ENCODE measurements around the gene F2. TPM values are rescaled to one million over a fixed set of nuclear protein-coding genes. Genes with fewer than 3 reads are reported as not detected.

The F2 gene
- total and polyA plus RNA-seq, 2 experiments from 2014 or later = not detected

DNA sequence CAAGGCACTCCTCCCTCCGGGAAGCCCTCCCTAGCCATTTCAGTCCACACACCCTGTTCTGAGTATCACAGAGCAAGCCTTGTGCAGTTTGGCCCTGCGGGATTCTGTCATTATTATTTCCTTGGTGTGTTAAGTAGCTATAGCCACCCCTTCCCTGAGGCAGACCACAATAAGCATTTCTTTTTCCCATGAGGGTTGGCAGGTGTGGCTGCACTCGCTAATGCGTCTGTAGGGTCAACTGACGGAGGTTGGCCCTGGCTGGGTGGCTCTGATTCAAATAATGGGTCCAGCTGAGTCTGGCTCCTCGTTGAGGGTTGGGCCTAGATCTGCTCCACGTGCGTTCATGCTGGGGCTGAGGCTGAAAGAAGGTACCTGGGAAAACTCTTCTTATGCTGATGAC lies 5.1 kb downstream of the F2 start:
- Histone ChIP-seq H3K27me3 (replicated peaks; ENCODE audit: insufficient read depth) (no peaks in the 10 kb centered on the region), H3K9me3 (ENCODE audit: low read depth) (no peaks in the 10 kb centered on the region), H2AFZ (no peak overlapping the region), H3K79me2 (ENCODE audit: insufficient read depth) (no peaks in the 10 kb centered on the region), H3K4me3 (no peak overlapping the region), H3K36me3 (ENCODE audit: low read depth) (no peaks in the 10 kb centered on the region), H3K9me2 (ENCODE audit: insufficient read depth) (no peaks in the 10 kb centered on the region), H3F3A (ENCODE audit: insufficient read depth) (no peaks in the 10 kb centered on the region), H3K4me2 (ENCODE audit: unreplicated experiment) (no peak overlapping the region), H4K20me1 (ENCODE audit: insufficient read depth) (no peaks in the 10 kb centered on the region), H3K9ac (no peak overlapping the region), H3K4me1 (ENCODE audit: insufficient read depth) (no peaks in the 10 kb centered on the region), H3K27ac (no peak overlapping the region)
- no peak for DNase-seq
- in situ Hi-C loops (cut with MboI) = no loop called here
- 54 to 55% methylated on average over 8 of the region's 8 CpGs for WGBS, 2 experiments (ENCODE audit: low coverage in 1 of 2, low lambda C conversion rate in 2 of 2, missing lambda C conversion rate in 2 of 2)
- no peak for TF ChIP-seq EZH2 (IDR thresholded peaks at IDR 0.05; ENCODE audit: insufficient read depth, poor library complexity, severe bottlenecking)
- no peak for TF ChIP-seq EZH2phosphoT487 (IDR thresholded peaks at IDR 0.05; ENCODE audit: insufficient read depth, low read depth)

DNA sequence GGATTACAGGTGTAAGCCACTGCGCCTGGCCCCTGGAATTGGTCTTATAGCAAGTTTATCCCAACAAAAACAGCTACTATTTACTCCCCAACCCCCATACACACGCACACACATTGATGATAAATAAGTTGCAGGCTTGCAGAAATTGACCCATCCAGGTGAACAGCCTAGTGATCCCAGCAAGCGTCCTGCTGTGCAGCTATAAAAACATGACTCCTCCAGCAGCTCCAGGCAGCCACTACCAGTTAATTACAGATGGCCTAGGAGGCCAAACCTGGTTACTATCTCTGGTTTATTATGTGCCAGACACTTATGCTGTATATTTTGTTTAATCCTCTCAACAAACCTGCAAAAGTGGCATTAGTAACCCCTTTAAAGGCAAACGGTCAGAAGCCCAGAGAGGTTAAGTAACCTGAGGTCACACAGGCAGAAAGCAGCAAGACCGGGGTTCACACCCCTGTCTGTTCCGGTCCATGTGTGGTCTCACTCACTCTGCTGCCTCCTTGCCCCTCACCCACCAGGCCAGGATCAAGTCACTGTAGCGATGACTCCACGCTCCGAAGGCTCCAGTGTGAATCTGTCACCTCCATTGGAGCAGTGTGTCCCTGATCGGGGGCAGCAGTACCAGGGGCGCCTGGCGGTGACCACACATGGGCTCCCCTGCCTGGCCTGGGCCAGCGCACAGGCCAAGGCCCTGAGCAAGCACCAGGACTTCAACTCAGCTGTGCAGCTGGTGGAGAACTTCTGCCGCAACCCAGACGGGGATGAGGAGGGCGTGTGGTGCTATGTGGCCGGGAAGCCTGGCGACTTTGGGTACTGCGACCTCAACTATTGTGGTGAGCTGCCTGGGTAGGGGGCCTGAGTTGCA lies 6.6 kb downstream of the F2 start:
- Histone ChIP-seq H2AFZ (no peak overlapping the region), H3K9me3 (ENCODE audit: low read depth) (no peaks in the 10 kb centered on the region), H3K4me2 (ENCODE audit: unreplicated experiment) (no peak overlapping the region), H3F3A (ENCODE audit: insufficient read depth) (no peaks in the 10 kb centered on the region), H3K79me2 (ENCODE audit: insufficient read depth) (no peaks in the 10 kb centered on the region), H3K27me3 (replicated peaks; ENCODE audit: insufficient read depth) (no peaks in the 10 kb centered on the region), H3K9me2 (ENCODE audit: insufficient read depth) (no peaks in the 10 kb centered on the region), H4K20me1 (ENCODE audit: insufficient read depth) (no peaks in the 10 kb centered on the region), H3K4me3 (no peak overlapping the region), H3K9ac (no peak overlapping the region), H3K27ac (no peak overlapping the region), H3K36me3 (ENCODE audit: low read depth) (no peaks in the 10 kb centered on the region), H3K4me1 (ENCODE audit: insufficient read depth) (no peaks in the 10 kb centered on the region)
- 89 to 91% methylated on average over 19 of the region's 19 CpGs for WGBS, 2 experiments (ENCODE audit: low coverage in 1 of 2, low lambda C conversion rate in 2 of 2, missing lambda C conversion rate in 2 of 2)
- DNase-seq = no peak
- in situ Hi-C loops (cut with MboI) = no loop called here
- TF ChIP-seq EZH2phosphoT487 (IDR thresholded peaks at IDR 0.05; ENCODE audit: insufficient read depth, low read depth) (no peak), EZH2 (IDR thresholded peaks at IDR 0.05; ENCODE audit: insufficient read depth, poor library complexity, severe bottlenecking) (no peak)

DNA sequence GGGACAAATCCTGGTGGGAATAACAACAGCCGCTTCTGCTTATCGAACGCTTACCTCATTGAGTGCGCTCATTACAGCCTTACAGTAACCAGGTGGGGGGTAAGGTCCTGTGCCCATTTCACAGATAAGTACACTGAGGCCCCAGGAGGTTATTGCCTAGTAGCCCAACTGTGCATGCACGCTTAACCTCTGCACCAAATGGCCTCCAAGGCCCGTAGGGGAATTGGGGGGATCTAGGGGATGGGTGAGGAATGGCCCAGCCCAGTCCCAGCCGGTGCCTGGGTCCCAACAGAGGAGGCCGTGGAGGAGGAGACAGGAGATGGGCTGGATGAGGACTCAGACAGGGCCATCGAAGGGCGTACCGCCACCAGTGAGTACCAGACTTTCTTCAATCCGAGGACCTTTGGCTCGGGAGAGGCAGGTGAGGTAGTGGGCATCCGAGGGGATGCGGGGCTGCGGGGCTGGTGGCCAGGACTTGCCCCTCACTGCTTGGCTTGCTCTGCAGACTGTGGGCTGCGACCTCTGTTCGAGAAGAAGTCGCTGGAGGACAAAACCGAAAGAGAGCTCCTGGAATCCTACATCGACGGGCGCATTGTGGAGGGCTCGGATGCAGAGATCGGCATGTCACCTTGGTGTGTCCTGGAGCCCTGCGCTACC lies 7.3 kb downstream of the F2 start:
- no peaks in the 10 kb centered on the region for H3K27me3 ChIP-seq (replicated peaks; ENCODE audit: insufficient read depth)
- WGBS, 2 experiments (ENCODE audit: low coverage in 1 of 2, low lambda C conversion rate in 2 of 2, missing lambda C conversion rate in 2 of 2) = 89 to 91% methylated on average over 25 to 26 of the region's 26 CpGs
- H3F3A ChIP-seq (ENCODE audit: insufficient read depth) = no peaks in the 10 kb centered on the region
- no peaks in the 10 kb centered on the region for H3K9me3 ChIP-seq (ENCODE audit: low read depth)
- no peak overlapping the region for H3K4me3 ChIP-seq
- DNase-seq = no peak
- H4K20me1 ChIP-seq (ENCODE audit: insufficient read depth) = no peaks in the 10 kb centered on the region
- no peaks in the 10 kb centered on the region for H3K79me2 ChIP-seq (ENCODE audit: insufficient read depth)
- H3K27ac ChIP-seq = no peak overlapping the region
- no peak overlapping the region for H3K4me2 ChIP-seq (ENCODE audit: unreplicated experiment)
- no peaks in the 10 kb centered on the region for H3K36me3 ChIP-seq (ENCODE audit: low read depth)
- in situ Hi-C loops (cut with MboI) = no loop called here
- no peaks in the 10 kb centered on the region for H3K4me1 ChIP-seq (ENCODE audit: insufficient read depth)
- H3K9ac ChIP-seq = no peak overlapping the region
- TF ChIP-seq EZH2 (IDR thresholded peaks at IDR 0.05; ENCODE audit: insufficient read depth, poor library complexity, severe bottlenecking) (no peak), EZH2phosphoT487 (IDR thresholded peaks at IDR 0.05; ENCODE audit: insufficient read depth, low read depth) (no peak)
- H2AFZ ChIP-seq = no peak overlapping the region
- H3K9me2 ChIP-seq (ENCODE audit: insufficient read depth) = no peaks in the 10 kb centered on the region

DNA sequence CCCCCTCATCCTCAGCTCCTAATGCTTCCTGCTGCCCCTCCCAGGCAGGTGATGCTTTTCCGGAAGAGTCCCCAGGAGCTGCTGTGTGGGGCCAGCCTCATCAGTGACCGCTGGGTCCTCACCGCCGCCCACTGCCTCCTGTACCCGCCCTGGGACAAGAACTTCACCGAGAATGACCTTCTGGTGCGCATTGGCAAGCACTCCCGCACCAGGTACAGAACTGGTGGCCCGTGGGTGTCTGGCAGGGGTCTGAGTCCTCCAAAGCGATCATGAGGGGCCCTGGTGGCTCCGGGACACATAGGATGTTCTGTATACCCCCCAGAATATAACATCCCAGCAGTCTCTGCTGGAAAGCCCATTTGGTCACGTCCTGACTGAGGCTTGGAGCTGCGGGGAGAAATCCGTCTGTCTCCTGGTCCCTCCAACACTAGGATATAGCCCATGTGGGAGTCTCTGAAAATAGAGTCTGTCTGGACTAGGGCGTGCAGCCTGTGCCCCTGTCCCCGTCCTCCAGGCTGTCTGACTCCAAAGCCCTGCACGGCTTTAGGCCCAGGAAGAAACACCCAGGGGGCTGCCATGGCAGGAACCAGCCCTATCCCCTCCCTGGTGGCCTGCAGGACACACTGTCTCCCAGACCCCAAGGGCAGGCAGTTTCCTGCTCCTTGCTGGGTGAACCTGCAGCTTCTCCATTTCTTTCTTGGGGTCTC lies 9.1 kb downstream of the F2 start:
- 78 to 83% methylated on average over 14 to 17 of the region's 17 CpGs for WGBS, 2 experiments (ENCODE audit: low coverage in 1 of 2, low lambda C conversion rate in 2 of 2, missing lambda C conversion rate in 2 of 2)
- TF ChIP-seq EZH2 (IDR thresholded peaks at IDR 0.05; ENCODE audit: insufficient read depth, poor library complexity, severe bottlenecking) (no peak), EZH2phosphoT487 (IDR thresholded peaks at IDR 0.05; ENCODE audit: insufficient read depth, low read depth) (no peak)
- no peaks in the 10 kb centered on the region for H3K27me3 ChIP-seq (replicated peaks; ENCODE audit: insufficient read depth)

More for the DNA sequence above, 9.1 kb downstream of the F2 start:
- Histone ChIP-seq H3K4me3 (no peak overlapping the region), H2AFZ (no peak overlapping the region), H4K20me1 (ENCODE audit: insufficient read depth) (no peaks in the 10 kb centered on the region), H3K27ac (no peak overlapping the region), H3K4me2 (ENCODE audit: unreplicated experiment) (no peak overlapping the region), H3K9me3 (ENCODE audit: low read depth) (no peaks in the 10 kb centered on the region), H3K79me2 (ENCODE audit: insufficient read depth) (no peaks in the 10 kb centered on the region), H3K36me3 (ENCODE audit: low read depth) (no peaks in the 10 kb centered on the region), H3K9ac (no peak overlapping the region), H3F3A (ENCODE audit: insufficient read depth) (no peaks in the 10 kb centered on the region), H3K4me1 (ENCODE audit: insufficient read depth) (no peaks in the 10 kb centered on the region), H3K9me2 (ENCODE audit: insufficient read depth) (no peaks in the 10 kb centered on the region)
- DNase-seq = no peak
- in situ Hi-C loops (cut with MboI) = no loop called here
